Smooth muscle cell (in vitro differentiated cells): ENCODE results near the gene NOS1AP. TPM values are rescaled to one million over a fixed set of nuclear protein-coding genes. Genes with fewer than 3 reads are reported as not detected.

Experiments used
- DNase-seq: peaks from one replicate; lab custom pipeline; 2025; ENCODE audit not compliant: unreplicated experiment; lab: John Stamatoyannopoulos, UW
- H2AFZ ChIP-seq: fragments of 200-600 bp; sonication (generic); 2 replicates; pipeline ENCODE4 v1.6.0; 2016; ENCODE audit warnings: antibody characterized with exemption, low read depth, mild to moderate bottlenecking
- H3F3A ChIP-seq: fragments of 200-600 bp; sonication (generic); 2 replicates; pipeline ENCODE4 v1.6.0; 2017; ENCODE audit warnings: antibody characterized with exemption, low read depth
- H3K27ac ChIP-seq: fragments of 200-600 bp; sonication (generic); 2 replicates; pipeline ENCODE4 v1.5.1; 2016; ENCODE audit warnings: low read depth, mild to moderate bottlenecking
- H3K27me3 ChIP-seq: fragments of 200-600 bp; sonication (generic); 2 replicates; pipeline ENCODE4 v1.6.1; 2016; ENCODE audit warnings: low read depth, mild to moderate bottlenecking
- H3K36me3 ChIP-seq: fragments of 200-600 bp; sonication (generic); 2 replicates; pipeline ENCODE4 v1.5.1; 2016; ENCODE audit warnings: low read depth
- H3K4me1 ChIP-seq: fragments of 200-600 bp; sonication (generic); 2 replicates; pipeline ENCODE4 v1.5.1; 2016; ENCODE audit warnings: low read depth
- H3K4me2 ChIP-seq: fragments of 200-600 bp; sonication (generic); 2 replicates; pipeline ENCODE4 v1.6.0; 2016; ENCODE audit warnings: mild to moderate bottlenecking
- H3K4me3 ChIP-seq: fragments of 200-600 bp; sonication (generic); 2 replicates; pipeline ENCODE4 v1.5.1; 2016; ENCODE audit warnings: mild to moderate bottlenecking
- H3K79me2 ChIP-seq: fragments of 200-600 bp; sonication (generic); 2 replicates; pipeline ENCODE4 v1.6.0; 2016; ENCODE audit warnings: low read depth, mild to moderate bottlenecking
- H3K9ac ChIP-seq: fragments of 200-600 bp; sonication (generic); 2 replicates; pipeline ENCODE4 v1.6.0; 2016; ENCODE audit warnings: low read depth
- H3K9me3 ChIP-seq: fragments of 200-600 bp; sonication (generic); replicated peaks from 2 replicates; pipeline ENCODE4 v1.5.1; 2016; ENCODE audit warnings: low read depth
- H4K20me1 ChIP-seq: fragments of 200-600 bp; sonication (generic); 2 replicates; pipeline ENCODE4 v1.6.0; 2016; ENCODE audit warnings: low read depth
- CTCF ChIP-seq: fragments of 200-600 bp; sonication (generic); IDR thresholded peaks from 2 replicates; pipeline ENCODE4 v1.5.1; 2017; ENCODE audit warnings: borderline replicate concordance, mild to moderate bottlenecking, antibody characterized with exemption; ENCODE audit not compliant: insufficient read depth, poor library complexity, severe bottlenecking
- WGBS: methylation state at CpG from one replicate; pipeline ENCODE4 v1.1.7; 2016; ENCODE audit warnings: low lambda C conversion rate; 5-methylcytosine and 5-hydroxymethylcytosine counted together
- polyA plus RNA-seq: library from polyadenylated mRNA; unstranded; fragments of >200 nt; fragmentation: Nextera tagmentation; extraction: Ambion mirVana; gene quantifications from 2 replicates; pipeline ENCODE4 v1.2.1, GENCODE V29; 2016
- total RNA-seq: library from RNA; depleted of rRNA; stranded (reverse); fragments of >200 nt; gene quantifications from 2 replicates; pipeline ENCODE4 v1.2.3, GENCODE V29; 2014

The NOS1AP gene
- total and polyA plus RNA-seq, 2 experiments from 2014 or later: 0.54 to 0.80 TPM

- H3K27ac ChIP-seq: no peak overlapping the region
- no peaks in the 10 kb centered on the region for H3K79me2 ChIP-seq
- TF ChIP-seq CTCF: no peak
- H3K4me2 ChIP-seq: no peak overlapping the region
- H3K4me1 ChIP-seq: peaks cover 6% of the 10 kb centered on the region
- peaks cover 25% of the 10 kb centered on the region for H3K27me3 ChIP-seq
- no peaks in the 10 kb centered on the region for H4K20me1 ChIP-seq
- no peaks in the 10 kb centered on the region for H3K9me3 ChIP-seq
- H3K9ac ChIP-seq: no peak overlapping the region
- no peak for DNase-seq
- no peaks in the 10 kb centered on the region for H3F3A ChIP-seq
- no peaks in the 10 kb centered on the region for H3K36me3 ChIP-seq
- no peak overlapping the region for H2AFZ ChIP-seq
- no peak overlapping the region for H3K4me3 ChIP-seq
- 78% methylated on average over 3 of the region's 3 CpGs for WGBS
These were observed 327.6 kb downstream of the NOS1AP start for GRCh38 chr1:162397039-162397448.

- Histone ChIP-seq H3F3A (no peaks in the 10 kb centered on the region), H3K27ac (no peak overlapping the region), H4K20me1 (no peaks in the 10 kb centered on the region), H3K9ac (no peak overlapping the region), H3K4me2 (no peak overlapping the region), H3K27me3 (peaks cover 25% of the 10 kb centered on the region), H2AFZ (no peak overlapping the region), H3K9me3 (no peaks in the 10 kb centered on the region), H3K36me3 (no peaks in the 10 kb centered on the region), H3K79me2 (no peaks in the 10 kb centered on the region), H3K4me3 (no peak overlapping the region), H3K4me1 (no peaks in the 10 kb centered on the region)
- WGBS: 55% methylated on average over 3 of the region's 3 CpGs
- TF ChIP-seq CTCF: no peak
- no peak for DNase-seq
These were observed 328.6 kb downstream of the NOS1AP start for GRCh38 chr1:162397943-162398560.

- H3K4me1 ChIP-seq: no peaks in the 10 kb centered on the region
- no peaks in the 10 kb centered on the region for H4K20me1 ChIP-seq
- H3K4me3 ChIP-seq: no peak overlapping the region
- no peak overlapping the region for H2AFZ ChIP-seq
- no peaks in the 10 kb centered on the region for H3F3A ChIP-seq
- no peak overlapping the region for H3K27ac ChIP-seq
- no peak for TF ChIP-seq CTCF
- no peaks in the 10 kb centered on the region for H3K79me2 ChIP-seq
- no peaks in the 10 kb centered on the region for H3K9me3 ChIP-seq
- peaks cover 25% of the 10 kb centered on the region for H3K27me3 ChIP-seq
- H3K9ac ChIP-seq: no peak overlapping the region
- no peaks in the 10 kb centered on the region for H3K36me3 ChIP-seq
- H3K4me2 ChIP-seq: no peak overlapping the region
- DNase-seq: no peak
- WGBS: 80% methylated on average over 8 of the region's 8 CpGs
These were observed 329.6 kb downstream of the NOS1AP start for GRCh38 chr1:162398999-162399580.
